ENCODE results near the gene HINFP.

GRCh38 chr11:119078675-119079420, 42.5 kb upstream of the HINFP start:
- no peak for TF ChIP-seq CTCF (IDR thresholded peaks at IDR 0.05)
- TF ChIP-seq POLR2A (IDR thresholded peaks at IDR 0.05), result no peak

Measured in body of pancreas (tissue), 4 donors.